Tibial nerve (tissue), 4 donors: Measurements from ENCODE around the gene ASS1.

Source experiments
- EP300 ChIP-seq, 2 donors: sonication (generic); formaldehyde crosslinking; IDR thresholded peaks; one replicate each; pipeline ENCODE4 v1.6.1; 2017; ENCODE audit warnings: antibody characterized with exemption in 2 of 2, mild to moderate bottlenecking in 1 of 2
- POLR2A ChIP-seq, 2 donors: fragments of 450-650 bp; IDR thresholded peaks; one replicate each; pipeline ENCODE4 v1.6.1; 2017; ENCODE audit warnings: antibody characterized with exemption in 2 of 2, mild to moderate bottlenecking in 2 of 2, moderate library complexity in 2 of 2
- TF ChIP-seq, protein P1 (sequence below), 5 experiments: fragments of 200-600 bp in 3 of 5; fragments of 450-650 bp in 2 of 5; sonication (generic) in 3 of 5; IDR thresholded peaks; one replicate each; pipeline ENCODE4 v1.5.1; 2016 to 2019; ENCODE audit warnings: antibody characterized with exemption in 5 of 5, mild to moderate bottlenecking in 3 of 5, moderate library complexity in 2 of 5

DNA sequence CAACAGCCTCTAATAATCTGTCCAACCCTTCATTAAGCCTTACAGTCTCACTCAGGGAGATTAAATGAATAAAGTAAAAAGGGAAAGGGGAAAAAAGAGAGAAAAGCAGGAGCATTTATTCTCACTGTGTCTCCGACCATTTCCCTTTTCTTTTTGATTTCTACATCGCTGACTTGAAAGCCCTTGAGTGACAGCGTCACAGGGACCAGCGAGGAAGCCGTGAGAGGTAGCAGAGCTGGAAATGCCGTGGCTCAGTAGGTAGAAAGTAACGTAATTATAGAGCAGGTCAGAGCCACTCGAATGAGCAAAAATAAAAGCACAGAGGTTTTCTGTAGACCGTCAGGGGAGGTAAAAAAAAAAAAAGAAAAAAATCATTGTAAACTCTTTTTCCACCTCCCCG is 52.4 kb downstream of the ASS1 start:
- TF ChIP-seq, protein P1, sequence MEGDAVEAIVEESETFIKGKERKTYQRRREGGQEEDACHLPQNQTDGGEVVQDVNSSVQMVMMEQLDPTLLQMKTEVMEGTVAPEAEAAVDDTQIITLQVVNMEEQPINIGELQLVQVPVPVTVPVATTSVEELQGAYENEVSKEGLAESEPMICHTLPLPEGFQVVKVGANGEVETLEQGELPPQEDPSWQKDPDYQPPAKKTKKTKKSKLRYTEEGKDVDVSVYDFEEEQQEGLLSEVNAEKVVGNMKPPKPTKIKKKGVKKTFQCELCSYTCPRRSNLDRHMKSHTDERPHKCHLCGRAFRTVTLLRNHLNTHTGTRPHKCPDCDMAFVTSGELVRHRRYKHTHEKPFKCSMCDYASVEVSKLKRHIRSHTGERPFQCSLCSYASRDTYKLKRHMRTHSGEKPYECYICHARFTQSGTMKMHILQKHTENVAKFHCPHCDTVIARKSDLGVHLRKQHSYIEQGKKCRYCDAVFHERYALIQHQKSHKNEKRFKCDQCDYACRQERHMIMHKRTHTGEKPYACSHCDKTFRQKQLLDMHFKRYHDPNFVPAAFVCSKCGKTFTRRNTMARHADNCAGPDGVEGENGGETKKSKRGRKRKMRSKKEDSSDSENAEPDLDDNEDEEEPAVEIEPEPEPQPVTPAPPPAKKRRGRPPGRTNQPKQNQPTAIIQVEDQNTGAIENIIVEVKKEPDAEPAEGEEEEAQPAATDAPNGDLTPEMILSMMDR (IDR thresholded peaks at IDR 0.05) = no peak
- no peak for TF ChIP-seq POLR2A (IDR thresholded peaks at IDR 0.05)
- no peak for TF ChIP-seq EP300 (IDR thresholded peaks at IDR 0.05)
